ENCODE measurements around the gene APBA2. TPM values are rescaled to one million over a fixed set of nuclear protein-coding genes. Genes with fewer than 3 reads are reported as not detected.

The APBA2 gene
- total and polyA plus RNA-seq, 2 donors from 2014 or later, result 1.0 to 6.1 TPM

- Histone ChIP-seq H3K36me3 (ENCODE audit: control insufficient read depth in 2 of 3, insufficient read depth in 3 of 3, low read length in 3 of 3) (no peaks in the 10 kb centered on the region), H3K9ac (ENCODE audit: low read length in 3 of 3) (no peak overlapping the region), H3K4me1 (ENCODE audit: control insufficient read depth in 2 of 3, insufficient read depth in 2 of 3, low read depth in 1 of 3, low read length in 3 of 3) (no peaks in the 10 kb centered on the region), H3K4me3 (ENCODE audit: low read length in 3 of 3) (no peak overlapping the region), H3K9me3 (ENCODE audit: control insufficient read depth in 2 of 3, insufficient read depth in 1 of 3, low read length in 3 of 3) (no peaks in the 10 kb centered on the region), H3K27ac (ENCODE audit: low read depth in 2 of 2, low read length in 2 of 2) (no peak overlapping the region), H3K27me3 (ENCODE audit: control insufficient read depth, insufficient read depth, low read length) (no peaks in the 10 kb centered on the region)
- intact Hi-C loops (cut with DNase I), result no loop called here
- no peak for FAIRE-seq
- DNase-seq, result no peak
- TF ChIP-seq CTCF (IDR thresholded peaks at IDR 0.05; ENCODE audit: borderline replicate concordance, extremely low read depth, insufficient read depth), result no peak
These were observed 192.8 kb downstream of the APBA2 start for GRCh38 chr15:29078541-29078940.

- no peaks in the 10 kb centered on the region for H3K27me3 ChIP-seq (ENCODE audit: control insufficient read depth, insufficient read depth, low read length)
- no peaks in the 10 kb centered on the region for H3K36me3 ChIP-seq (ENCODE audit: control insufficient read depth in 2 of 3, insufficient read depth in 3 of 3, low read length in 3 of 3)
- H3K4me1 ChIP-seq (ENCODE audit: control insufficient read depth in 2 of 3, insufficient read depth in 2 of 3, low read depth in 1 of 3, low read length in 3 of 3), result no peaks in the 10 kb centered on the region
- H3K9me3 ChIP-seq (ENCODE audit: control insufficient read depth in 2 of 3, insufficient read depth in 1 of 3, low read length in 3 of 3), result peaks cover 0 to under 1% (median 0%) of the 10 kb centered on the region in 3 donors
- intact Hi-C loops (cut with DNase I), result no loop called here
- no peak overlapping the region for H3K9ac ChIP-seq (ENCODE audit: low read length in 3 of 3)
- H3K27ac ChIP-seq (ENCODE audit: low read depth in 2 of 2, low read length in 2 of 2), result no peak overlapping the region
- no peak overlapping the region for H3K4me3 ChIP-seq (ENCODE audit: low read length in 3 of 3)
- DNase-seq, result no peak
- no peak for FAIRE-seq
- TF ChIP-seq CTCF (IDR thresholded peaks at IDR 0.05; ENCODE audit: borderline replicate concordance, extremely low read depth, insufficient read depth), result no peak
These were observed 193.7 kb downstream of the APBA2 start for GRCh38 chr15:29079479-29079878.

DNA sequence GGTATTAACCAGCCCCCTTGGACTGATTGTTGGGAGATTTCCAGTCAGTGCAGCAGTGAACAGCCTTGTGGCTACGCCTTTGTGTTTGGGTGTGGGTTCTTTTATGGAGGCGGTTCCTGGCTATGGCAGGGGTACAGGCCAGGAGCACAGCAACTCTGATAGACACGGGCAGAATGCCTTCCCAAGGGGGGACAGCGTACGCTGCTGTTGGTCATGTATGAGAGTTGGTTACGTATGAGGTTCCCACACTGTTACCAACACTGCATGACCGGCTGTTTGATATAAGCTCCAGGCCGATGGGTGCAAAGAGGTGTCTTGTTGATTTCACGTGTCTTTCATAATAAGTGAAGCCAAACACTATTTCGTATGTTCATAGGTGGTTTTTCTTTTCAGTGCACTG lies 196.0 kb downstream of the APBA2 start:
- no peak for FAIRE-seq
- Histone ChIP-seq H3K4me1 (ENCODE audit: control insufficient read depth in 2 of 3, insufficient read depth in 2 of 3, low read depth in 1 of 3, low read length in 3 of 3) (no peaks in the 10 kb centered on the region), H3K9me3 (ENCODE audit: control insufficient read depth in 2 of 3, insufficient read depth in 1 of 3, low read length in 3 of 3) (peaks cover 0 to 3% (median 3%) of the 10 kb centered on the region in 3 donors), H3K36me3 (ENCODE audit: control insufficient read depth in 2 of 3, insufficient read depth in 3 of 3, low read length in 3 of 3) (no peaks in the 10 kb centered on the region), H3K4me3 (ENCODE audit: low read length in 3 of 3) (no peak overlapping the region), H3K27me3 (ENCODE audit: control insufficient read depth, insufficient read depth, low read length) (no peaks in the 10 kb centered on the region), H3K27ac (ENCODE audit: low read depth in 2 of 2, low read length in 2 of 2) (no peak overlapping the region), H3K9ac (ENCODE audit: low read length in 3 of 3) (no peak overlapping the region)
- TF ChIP-seq CTCF (IDR thresholded peaks at IDR 0.05; ENCODE audit: borderline replicate concordance, extremely low read depth, insufficient read depth), result no peak
- intact Hi-C loops (cut with DNase I), result no loop called here
- DNase-seq, result no peak

DNA sequence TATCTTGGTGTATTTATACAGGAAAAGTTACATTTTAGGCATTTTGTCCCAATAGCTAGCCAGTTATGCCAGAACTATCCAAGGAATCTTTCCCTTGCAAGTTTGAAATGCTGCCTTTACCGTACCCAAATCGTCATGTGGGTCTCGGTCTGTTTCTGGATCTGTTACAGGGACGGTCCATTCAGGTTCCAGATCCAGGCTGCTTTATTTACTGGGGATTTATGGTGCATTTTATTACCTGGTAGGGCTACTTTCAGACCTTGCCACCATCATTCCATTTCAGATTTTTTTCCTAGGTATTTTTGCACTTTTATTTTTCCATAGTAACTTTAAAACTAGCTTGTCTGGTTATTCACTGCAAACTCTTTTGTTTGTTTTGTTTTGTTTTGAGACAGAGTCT lies 197.4 kb downstream of the APBA2 start:
- intact Hi-C loops (cut with DNase I), result no loop called here
- Histone ChIP-seq H3K4me1 (ENCODE audit: control insufficient read depth in 2 of 3, insufficient read depth in 2 of 3, low read depth in 1 of 3, low read length in 3 of 3) (no peaks in the 10 kb centered on the region), H3K27me3 (ENCODE audit: control insufficient read depth, insufficient read depth, low read length) (no peaks in the 10 kb centered on the region), H3K36me3 (ENCODE audit: control insufficient read depth in 2 of 3, insufficient read depth in 3 of 3, low read length in 3 of 3) (no peaks in the 10 kb centered on the region), H3K9ac (ENCODE audit: low read length in 3 of 3) (no peak overlapping the region), H3K27ac (ENCODE audit: low read depth in 2 of 2, low read length in 2 of 2) (no peak overlapping the region), H3K4me3 (ENCODE audit: low read length in 3 of 3) (no peak overlapping the region), H3K9me3 (ENCODE audit: control insufficient read depth in 2 of 3, insufficient read depth in 1 of 3, low read length in 3 of 3) (peaks cover 0 to 3% (median 3%) of the 10 kb centered on the region in 3 donors)
- DNase-seq, result no peak
- no peak for TF ChIP-seq CTCF (IDR thresholded peaks at IDR 0.05; ENCODE audit: borderline replicate concordance, extremely low read depth, insufficient read depth)
- FAIRE-seq, result no peak
